Smooth muscle cell of the brain vasculature (primary cell): ENCODE data around the gene LAMA4.
A peak's percentile ranks its signal among the peaks of the same experiment; 100 is the strongest.

ENCODE experiments used
- DNase-seq: peaks from one replicate; pipeline ENCODE4 v3.0.0-alpha.2; 2012; ENCODE audit warnings: low read depth, low spot score

Gene LAMA4

DNA sequence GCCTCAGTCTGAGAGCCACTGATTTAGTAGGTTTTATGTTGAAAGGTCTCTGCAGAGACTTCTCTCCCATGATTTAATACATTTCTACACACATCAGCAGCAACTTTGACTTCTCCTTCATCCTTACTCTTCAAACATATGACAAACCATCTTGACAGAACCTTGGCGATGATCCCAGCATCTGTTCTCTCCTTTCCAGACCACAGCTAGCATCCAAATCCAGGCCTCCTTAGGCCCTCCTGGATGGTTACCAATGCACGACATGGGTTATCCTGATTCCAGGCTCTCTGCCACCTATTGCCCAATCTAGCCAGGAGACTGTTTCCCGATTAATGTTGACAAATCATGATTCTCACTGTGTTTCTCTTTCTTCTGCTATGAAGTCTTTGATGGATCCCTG is 16.8 kb downstream of the LAMA4 start:
- peak; percentile 87 for DNase-seq

DNA sequence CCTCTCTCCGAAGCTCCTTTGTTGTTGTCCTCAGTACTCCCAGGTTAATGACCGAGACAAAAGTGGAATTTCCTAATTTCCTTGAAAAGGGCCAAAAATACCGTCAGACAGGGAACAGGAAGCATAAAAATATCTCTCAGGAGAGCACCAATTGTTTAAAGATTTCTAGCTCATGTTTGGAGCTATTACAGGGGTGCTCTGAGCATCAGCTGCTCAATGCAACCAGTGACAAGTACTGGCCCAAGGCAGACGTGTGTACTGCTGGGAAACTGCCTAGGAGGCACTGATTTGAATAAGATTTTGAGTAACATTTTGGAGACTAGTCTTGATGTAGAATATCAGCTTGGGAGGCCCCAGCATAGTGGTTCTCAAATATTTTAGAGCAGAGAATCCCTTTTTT is 17.3 kb downstream of the LAMA4 start:
- no peak for DNase-seq

DNA sequence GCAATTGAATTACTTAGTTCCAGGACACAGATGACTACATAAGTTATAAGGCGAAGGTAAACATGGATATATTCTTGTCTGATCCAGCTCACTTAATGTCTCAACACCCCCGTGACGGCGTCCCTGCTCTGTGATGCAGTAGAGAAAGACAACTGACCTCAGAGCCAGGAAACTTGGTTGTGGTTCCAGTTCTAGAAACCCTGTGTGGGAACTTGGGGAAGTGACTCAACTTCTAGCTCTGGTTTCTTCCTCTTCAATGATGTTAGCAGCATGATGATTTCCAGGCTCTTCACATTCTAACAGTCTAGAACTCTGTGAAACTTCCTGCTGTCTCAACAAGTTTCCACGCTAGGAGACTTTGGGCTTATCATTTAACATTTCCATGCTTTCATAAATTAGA is 18.4 kb downstream of the LAMA4 start:
- no peak for DNase-seq

DNA sequence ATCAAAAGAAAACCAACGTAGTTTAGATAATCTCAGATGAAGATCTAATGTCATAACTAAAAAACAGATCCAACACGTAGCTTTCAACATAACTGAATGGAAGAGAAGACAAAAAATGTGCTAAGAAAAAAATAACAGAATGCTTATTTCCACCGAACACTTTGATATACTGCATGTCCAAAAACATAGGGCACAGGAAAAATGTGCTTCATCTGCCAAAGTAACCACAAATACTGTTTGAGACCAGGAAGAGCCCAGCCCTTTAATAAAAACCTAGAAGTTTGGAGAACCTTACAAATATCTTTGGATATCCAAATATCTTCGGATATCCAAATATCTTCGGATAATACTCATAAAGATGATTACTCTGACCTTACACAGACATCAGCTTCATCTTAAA is 19.8 kb downstream of the LAMA4 start:
- no peak for DNase-seq

DNA sequence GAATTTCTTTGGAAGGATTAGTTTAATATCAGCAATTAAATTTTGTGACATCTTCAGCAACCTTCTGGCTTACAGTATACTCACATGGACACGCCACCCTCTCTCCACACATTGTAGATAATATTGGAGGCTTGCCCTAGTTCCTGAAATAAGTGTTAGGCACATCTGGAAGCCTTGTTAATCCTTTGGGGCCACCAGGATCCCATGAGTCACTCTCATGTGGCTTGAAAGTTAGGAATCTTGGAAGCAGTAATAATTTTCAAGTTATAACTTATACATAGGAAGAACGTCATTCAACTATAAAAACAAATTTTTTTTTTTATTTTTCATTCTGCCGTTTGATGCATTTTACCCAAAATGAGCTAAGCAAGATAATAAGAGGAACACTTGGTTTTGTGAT is 20.5 kb downstream of the LAMA4 start:
- DNase-seq = no peak

DNA sequence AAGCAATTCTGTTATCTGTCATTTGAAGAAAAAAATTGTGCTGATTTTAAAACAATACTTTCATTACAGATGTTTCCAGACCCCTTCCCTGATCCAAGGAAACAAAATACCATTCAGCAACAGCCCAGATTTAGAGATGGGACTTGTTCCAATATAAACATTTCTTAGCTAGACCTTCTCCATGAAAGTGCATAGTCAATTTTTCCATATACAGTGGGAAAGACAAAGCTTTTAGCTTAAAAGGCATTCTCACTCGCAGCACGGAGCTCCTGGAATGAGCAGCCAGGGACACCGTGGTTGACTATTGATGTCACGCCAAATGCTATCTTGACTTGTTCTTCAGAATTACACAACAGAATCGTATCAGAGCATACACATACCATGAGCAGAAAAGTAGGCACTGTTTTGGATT is 21.5 kb downstream of the LAMA4 start:
- DNase-seq = peak; percentile 76

DNA sequence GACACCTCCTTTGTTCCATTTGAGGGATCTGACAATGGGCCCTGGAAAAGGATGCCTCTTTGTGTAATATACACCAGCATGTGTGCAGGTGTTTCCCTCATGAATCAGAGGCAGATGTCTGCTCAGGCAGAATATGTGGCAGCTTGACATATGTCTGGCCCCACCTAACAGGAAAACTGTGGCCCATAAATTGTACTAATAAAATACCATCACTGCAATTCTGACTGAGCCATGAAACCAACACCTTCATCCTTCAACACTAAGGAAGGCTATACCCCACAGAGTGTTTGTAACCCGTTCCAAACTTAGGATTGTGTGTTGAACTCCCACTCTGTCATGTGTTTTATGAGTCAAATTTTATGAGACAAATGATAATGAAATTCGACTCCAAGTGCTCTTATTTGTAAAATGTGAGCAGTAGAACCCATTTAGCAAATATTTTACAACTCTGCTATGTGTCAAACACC is 22.7 kb downstream of the LAMA4 start:
- no peak for DNase-seq

DNA sequence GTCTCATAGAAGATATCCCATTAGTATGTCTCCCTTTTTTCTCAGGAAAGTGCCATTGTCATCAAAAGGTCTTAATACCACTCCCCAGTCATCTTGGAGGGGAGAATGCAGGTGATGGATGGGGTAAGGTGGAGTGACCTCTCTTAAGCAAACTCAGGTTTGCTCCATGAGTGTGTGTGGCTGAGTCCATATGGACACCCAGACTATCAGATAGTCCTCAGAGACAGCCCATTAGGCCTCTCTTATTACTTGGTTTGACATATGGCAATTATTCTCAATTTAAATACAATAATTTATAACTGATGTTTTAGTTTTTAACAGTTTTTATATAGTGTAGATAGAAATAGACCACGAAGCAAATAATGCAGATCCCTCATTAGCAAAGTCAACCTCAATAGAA is 23.2 kb downstream of the LAMA4 start:
- DNase-seq = no peak

DNA sequence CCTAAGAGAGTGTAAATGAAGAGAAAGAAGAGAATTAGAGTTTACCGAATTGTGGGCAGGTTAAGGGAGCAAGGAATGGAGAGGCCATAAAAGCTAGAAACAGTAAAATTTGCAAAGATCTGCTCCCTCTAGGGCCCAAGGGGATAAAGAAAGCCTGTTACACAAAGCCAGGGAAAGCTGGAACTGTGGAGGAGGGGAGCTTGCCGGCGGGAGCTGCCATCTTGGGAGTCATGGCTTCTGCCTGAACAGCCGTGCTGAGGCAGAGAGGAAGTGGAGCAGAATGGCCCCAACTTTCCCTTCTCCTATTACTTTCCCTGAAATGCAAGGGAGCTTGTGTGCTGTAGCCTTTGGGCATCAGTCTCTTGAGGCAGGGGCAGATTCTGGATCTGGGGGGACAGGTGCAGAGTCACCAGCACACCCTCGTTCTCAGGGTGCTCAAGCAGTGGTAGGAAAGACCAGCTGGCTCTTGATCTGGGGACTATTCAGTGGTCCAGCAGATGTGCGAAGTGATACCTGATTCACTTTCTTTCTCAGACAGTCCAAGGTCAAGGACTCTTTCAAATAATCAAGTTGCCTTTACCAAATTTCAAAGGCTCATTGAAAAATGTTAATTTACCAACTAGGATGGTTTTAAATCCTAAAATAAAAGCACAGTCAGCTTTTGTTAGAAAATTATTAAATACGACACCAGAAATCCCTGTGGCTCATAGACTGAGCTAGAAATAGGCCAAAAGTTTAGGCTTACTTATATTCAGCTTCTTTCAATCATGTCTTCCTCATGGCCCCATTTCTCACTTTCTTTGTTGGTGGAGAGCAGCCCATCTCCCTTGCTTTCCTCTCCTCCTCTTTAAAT is 25.7 kb downstream of the LAMA4 start:
- DNase-seq = no peak

DNA sequence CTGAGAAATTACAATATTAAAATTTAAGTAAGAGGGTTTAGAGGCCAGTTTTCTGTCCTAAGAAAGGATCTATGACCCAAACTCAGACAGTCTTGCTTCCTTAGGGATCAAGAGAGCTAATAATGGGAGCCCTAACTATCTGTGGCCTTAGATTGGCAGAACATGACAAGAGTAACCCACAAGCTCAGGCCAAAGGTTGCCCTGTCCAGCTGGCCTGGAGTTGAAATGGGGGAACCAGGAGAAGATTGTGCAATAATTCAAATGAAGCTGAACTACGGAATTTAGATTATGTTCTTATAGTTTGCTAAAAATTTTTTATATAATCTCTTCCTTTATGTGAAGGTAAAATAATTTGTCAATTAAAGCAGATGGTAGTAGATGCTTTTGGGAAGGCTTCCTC is 26.4 kb downstream of the LAMA4 start:
- no peak for DNase-seq

DNA sequence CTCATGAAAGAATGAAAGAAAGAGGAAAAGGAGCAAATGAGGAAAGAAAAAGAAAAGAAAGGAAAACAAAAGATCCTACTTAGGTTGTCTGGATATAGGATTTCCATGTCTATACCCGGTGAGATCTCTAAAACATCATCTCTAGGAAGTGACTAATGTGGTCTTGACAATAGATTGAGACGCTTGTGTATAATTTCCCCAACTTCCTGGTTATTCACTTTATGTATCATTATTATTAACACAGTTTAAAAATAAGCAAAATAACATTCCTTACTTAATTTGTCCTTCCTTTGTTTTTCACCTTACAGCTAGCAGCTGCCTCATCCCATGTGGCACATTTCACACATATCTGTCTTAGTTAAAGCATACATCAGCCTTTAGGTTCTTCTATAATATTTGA is 27.0 kb downstream of the LAMA4 start:
- no peak for DNase-seq

DNA sequence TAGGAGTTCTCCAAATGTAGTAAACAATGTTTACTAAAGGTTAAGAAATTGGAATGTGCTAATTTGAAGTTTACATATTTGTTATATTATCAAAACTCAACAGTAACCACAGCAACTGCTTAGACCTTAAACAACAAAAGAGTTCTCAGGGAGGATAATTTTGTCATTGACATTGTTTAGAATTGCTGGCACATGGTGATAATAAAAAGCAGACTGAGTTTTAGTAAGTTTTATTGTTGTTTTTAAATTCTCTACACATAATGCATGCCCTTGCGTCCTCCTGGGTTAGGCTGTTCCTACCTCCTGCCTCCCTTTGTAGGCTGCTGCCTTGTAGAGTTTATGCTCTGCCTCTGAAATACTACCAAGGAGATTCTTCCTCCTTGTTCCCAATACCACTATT is 28.7 kb downstream of the LAMA4 start:
- DNase-seq = no peak

DNA sequence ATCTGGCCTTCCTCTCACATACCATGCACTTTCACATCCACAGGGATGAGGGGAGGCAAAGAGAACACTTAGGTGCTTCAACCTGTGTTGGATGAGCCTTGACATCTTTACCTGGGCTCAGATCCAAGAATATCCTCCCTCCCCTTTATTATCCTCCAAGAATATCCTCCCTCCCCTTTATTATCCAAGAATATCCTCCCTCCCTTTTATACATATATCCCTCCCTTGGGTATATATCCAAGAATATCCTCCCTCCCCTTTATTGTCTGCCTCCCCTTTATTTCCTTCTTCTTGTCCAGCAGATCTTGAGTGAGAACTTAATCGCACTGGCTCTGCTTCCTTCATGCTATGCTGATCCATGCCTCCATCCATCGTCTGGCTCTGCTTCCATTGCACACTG is 30.3 kb downstream of the LAMA4 start:
- DNase-seq = no peak

DNA sequence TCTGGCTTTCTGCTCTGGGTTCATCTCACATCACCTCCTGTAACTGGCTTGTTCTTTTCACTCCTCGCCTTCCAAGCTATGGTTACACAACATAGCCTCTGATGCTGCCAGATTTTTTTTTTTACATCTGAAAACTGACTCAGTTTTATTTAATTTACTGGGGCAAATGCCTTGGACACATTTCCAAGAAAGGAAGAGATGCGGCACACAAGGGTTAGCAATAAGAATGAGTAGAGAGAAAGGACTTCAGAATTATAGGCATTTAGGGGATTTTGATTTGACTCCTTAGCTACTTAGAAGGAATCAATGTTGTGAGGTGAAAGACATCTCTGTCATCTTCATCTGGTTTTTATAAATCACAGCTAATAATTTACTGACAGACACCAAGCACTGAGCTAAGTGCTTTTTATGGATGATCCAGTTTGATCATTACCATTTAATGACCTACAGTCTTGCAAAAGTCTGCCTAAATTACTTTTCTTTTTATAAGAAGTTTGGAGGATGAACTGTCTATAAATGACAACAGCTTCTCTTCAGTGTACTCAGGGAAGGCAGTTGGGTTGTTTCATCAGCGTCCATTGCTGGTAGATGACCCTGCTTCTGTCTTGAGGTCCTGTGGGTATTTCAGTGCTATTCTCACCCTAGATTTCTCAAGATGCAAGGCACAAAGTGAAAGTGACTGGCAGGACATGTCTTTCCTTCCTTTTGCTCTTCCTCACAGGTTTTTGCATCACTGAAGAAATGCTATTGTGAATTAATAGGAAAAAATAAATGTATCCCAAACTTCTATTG is 31.1 kb downstream of the LAMA4 start:
- no peak for DNase-seq

DNA sequence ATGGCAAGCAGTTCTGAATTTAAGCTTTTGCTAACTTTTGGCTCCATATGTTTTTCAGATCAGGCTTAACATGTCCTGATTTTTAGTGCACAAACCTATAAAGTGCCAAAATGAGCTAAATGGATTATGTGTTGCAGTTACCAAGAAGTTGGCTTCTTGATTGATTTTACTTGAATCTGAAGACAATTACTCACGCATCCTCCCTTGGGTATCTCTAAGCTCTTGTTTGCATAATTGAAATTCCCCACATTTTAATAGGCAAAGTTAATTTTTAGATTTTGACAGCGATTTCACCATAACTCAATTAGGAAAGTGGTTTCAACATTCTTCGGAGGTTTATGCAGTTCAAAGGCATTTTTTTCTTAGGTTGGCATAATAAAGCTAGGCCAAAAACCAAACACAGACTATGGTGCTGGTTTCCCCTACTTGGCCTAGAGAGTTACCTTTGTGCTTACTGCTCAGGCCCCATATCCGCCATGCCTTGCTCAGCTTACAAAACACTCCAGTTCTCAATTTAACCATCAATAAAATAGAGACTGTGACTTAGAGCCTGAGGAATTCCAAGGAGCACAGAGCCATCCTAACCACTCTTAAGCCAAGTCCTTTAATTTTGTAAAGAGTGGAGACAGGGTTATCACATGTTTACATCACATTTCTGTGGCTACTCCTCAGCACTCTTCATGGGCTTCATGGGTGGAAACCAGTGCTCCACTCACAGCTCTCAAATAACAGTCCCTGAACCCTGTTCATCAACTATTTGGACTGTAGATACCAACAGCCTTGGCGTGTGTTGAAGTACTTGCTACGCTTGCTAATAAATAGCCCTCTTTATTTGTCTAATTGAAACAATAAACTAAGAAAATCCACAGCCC is 32.1 kb downstream of the LAMA4 start:
- no peak for DNase-seq

DNA sequence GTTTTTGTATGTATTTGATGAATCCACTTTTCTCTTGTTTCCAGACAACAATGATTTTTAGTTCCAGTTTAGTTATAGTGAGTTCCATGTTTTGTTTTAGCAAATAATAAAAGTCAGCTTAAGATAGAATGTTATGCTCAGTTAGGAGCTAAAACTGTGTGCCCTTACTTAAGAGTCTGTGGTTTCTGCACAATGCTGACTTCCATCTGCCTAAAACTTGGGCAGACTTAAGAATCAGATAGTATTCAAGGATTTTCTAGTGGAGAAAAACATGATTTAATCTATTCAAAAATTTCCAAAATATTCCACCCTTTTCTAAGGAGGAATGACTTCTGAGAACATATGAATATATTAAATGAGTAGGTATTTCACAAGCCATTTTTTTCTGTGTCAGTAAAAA is 32.8 kb downstream of the LAMA4 start:
- DNase-seq = no peak

DNA sequence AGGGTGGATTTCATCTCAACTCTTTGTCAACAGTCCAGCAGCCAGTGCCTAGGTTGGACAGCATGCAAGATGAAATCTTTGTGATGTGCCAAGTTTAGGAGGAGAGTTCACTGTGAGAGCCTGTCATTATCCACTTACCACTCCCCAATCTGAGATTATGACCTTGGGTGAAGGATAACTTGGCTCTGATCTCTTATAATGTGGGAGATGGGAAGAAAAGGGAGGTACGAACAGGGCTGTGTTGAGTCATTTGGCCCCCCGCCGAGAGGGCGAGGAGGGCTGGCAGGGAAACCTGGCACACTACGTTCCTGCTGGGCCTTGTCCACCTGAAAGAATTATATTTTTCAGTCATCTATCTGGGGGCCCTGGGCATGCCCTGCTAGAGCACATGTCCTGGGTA is 35.8 kb downstream of the LAMA4 start:
- no peak for DNase-seq

DNA sequence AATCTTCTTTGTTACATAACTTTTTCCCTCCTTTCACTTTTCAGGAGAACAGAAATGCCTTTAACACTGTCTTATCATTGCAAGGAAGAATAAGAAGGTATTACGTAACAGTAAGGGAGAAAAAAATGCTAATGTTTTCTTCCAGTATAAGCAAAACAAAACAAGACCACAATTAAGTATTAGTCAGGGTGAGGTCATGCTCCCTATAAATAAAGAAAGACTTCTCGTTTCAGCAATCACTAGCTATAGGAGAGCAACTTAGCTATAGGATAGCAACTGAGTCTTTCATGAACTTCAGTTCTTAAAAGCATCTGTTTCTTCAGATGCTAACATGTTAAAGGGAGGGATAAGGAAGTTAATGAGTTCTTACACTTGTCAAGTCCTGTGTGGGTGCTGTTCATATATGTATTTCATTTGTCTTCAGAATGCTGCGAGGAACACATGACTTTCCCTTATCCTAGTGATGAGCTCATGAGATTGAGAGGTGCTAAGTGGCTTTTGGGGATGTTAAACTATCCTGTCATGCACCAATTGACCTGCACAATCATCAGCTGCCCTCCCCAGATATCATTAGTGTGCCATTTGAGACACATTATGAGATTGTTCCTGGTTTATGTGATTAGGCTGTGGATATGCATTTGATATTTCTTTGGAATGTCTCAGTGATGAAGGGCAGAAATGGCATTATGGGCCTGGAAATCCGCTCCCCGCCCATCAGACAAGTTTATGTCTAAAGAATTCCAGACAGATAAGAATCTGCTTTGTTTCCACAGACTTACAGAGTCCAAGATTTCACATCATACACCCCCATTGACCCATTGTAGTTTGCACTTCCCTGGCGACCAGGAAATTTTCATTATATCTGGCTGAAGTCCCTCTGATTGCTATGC is 37.5 kb downstream of the LAMA4 start:
- no peak for DNase-seq

DNA sequence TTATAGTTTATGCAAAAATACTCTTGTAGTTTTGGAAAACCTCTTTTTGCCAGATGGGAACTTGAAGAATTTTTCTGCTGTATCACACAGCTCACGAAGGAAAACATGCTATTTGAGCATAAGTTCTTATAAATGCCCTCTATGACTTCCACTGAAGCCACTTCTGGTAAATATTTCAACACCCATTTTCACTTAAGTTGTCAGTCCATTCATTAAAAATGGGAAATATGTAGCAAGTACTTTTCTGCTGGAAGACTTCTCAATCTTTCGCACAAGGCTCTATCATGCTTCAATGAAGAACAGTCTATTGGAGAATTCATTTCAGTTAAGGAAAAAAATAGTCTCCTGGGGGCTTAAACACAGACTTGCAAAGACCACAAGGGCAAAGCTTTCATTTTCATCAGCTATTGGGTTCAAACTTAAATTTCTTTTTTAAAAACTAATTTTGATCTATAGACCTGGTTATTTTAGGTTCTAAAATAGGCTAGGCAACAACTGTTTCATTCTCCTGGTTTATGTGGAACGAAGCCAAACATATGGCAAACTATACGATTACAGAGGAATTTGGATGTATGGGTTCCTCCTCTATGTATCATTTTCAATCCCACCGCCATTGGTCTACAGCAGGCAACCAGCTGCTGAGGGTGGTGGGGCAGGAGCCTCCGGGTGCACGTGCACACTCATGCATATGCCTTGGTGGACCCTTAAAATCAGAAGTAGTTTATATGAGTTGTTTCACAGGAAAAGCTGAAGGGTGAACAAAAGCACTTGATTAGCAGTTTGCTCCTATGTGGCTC is 38.7 kb downstream of the LAMA4 start:
- DNase-seq = no peak

DNA sequence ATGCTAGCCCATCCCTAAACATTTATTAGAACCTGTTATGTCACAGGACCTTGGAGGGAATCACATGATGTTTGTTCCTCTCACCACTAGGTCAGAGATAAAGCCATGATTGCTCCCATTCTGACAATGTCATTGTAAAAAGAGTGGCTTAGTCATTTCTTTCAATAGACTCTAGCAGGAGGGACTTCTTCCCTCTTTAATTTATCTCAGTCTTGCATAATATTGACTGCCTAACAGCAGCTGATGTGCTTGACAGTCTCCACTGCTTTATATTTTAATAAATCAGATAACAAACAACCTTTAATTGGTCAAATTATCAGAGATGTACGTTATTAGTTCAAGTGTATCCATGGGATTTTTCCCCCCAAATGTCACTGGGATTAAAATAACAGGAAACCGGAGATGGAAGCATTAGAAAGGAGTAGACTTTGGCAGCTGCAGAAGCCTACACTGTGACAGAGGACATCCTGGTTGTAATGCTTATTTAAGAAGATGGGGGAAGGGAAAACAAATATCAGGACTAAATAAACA is 39.6 kb downstream of the LAMA4 start:
- DNase-seq = no peak
